Activated naive CD8-positive, alpha-beta T cell (primary cell): ENCODE data around the gene KIF2B.
"Not testable (repeated sequence)": the region's sequence is repeated elsewhere in the genome, so short reads cannot be mapped to it uniquely, and the experiment has no call there.

ENCODE experiments used
- H3K27ac Mint-ChIP-seq: one replicate; pipeline ENCODE4 v1.8.0; 2021; ENCODE audit warnings: mixed read lengths
- H3K27me3 Mint-ChIP-seq: one replicate; pipeline ENCODE4 v1.8.0; 2021; ENCODE audit warnings: mixed read lengths
- H3K36me3 Mint-ChIP-seq: one replicate; pipeline ENCODE4 v1.8.0; 2021; ENCODE audit warnings: mixed read lengths
- H3K4me1 Mint-ChIP-seq: one replicate; pipeline ENCODE4 v1.8.0; 2021; ENCODE audit warnings: low read depth, mixed read lengths
- H3K4me3 Mint-ChIP-seq: one replicate; pipeline ENCODE4 v1.8.0; 2021; ENCODE audit warnings: mild to moderate bottlenecking, mixed read lengths
- H3K9me3 Mint-ChIP-seq: one replicate; pipeline ENCODE4 v1.8.0; 2021; ENCODE audit warnings: low read depth, mixed read lengths

The KIF2B gene

GRCh38 chr17:53822764-53823163, at the start of gene KIF2B:
TSS of gene KIF2B (plus strand) at chr17:53822927. CDS start at chr17:53823034, 107 bp downstream.
- Mint-ChIP-seq H3K4me3 (no peak within 1 kb of the TSS), H3K36me3 (no peaks in the 10 kb centered on the region), H3K27ac (no peak within 1 kb of the TSS), H3K4me1 (no peaks in the 10 kb centered on the region), H3K27me3 (no peaks in the 10 kb centered on the region), H3K9me3 (no peaks in the 10 kb centered on the region)

GRCh38 chr17:53780320-53780719, 42.4 kb upstream of the KIF2B start:
- no peaks in the 10 kb centered on the region for H3K36me3 Mint-ChIP-seq
- no peak overlapping the region for H3K4me3 Mint-ChIP-seq
- H3K27ac Mint-ChIP-seq: no peak overlapping the region
- no peaks in the 10 kb centered on the region for H3K27me3 Mint-ChIP-seq
- H3K4me1 Mint-ChIP-seq: no peaks in the 10 kb centered on the region
- no peaks in the 10 kb centered on the region for H3K9me3 Mint-ChIP-seq

- H3K27ac Mint-ChIP-seq: no peak overlapping the region
- no peaks in the 10 kb centered on the region for H3K9me3 Mint-ChIP-seq
- H3K4me3 Mint-ChIP-seq: no peak overlapping the region
- no peaks in the 10 kb centered on the region for H3K4me1 Mint-ChIP-seq
- no peaks in the 10 kb centered on the region for H3K36me3 Mint-ChIP-seq
- no peaks in the 10 kb centered on the region for H3K27me3 Mint-ChIP-seq
Observed at GRCh38 chr17:53791551-53791950, 31.2 kb upstream of the KIF2B start.

- Mint-ChIP-seq H3K9me3 (no peaks in the 10 kb centered on the region), H3K4me3 (no peak overlapping the region), H3K27ac (no peak overlapping the region), H3K36me3 (no peaks in the 10 kb centered on the region), H3K4me1 (no peaks in the 10 kb centered on the region), H3K27me3 (no peaks in the 10 kb centered on the region)
Observed at GRCh38 chr17:53792451-53792850, 30.3 kb upstream of the KIF2B start.

GRCh38 chr17:53792997-53793396, 29.7 kb upstream of the KIF2B start:
- Mint-ChIP-seq H3K27ac (no peak overlapping the region), H3K27me3 (no peaks in the 10 kb centered on the region), H3K4me1 (no peaks in the 10 kb centered on the region), H3K4me3 (no peak overlapping the region), H3K36me3 (no peaks in the 10 kb centered on the region), H3K9me3 (no peaks in the 10 kb centered on the region)

- H3K4me1 Mint-ChIP-seq: no peaks in the 10 kb centered on the region
- no peaks in the 10 kb centered on the region for H3K27me3 Mint-ChIP-seq
- H3K27ac Mint-ChIP-seq: no peak overlapping the region
- no peaks in the 10 kb centered on the region for H3K36me3 Mint-ChIP-seq
- H3K9me3 Mint-ChIP-seq: no peaks in the 10 kb centered on the region
- H3K4me3 Mint-ChIP-seq: no peak overlapping the region
Observed at GRCh38 chr17:53794875-53795274, 27.9 kb upstream of the KIF2B start.

GRCh38 chr17:53796642-53797041, 26.1 kb upstream of the KIF2B start:
- Mint-ChIP-seq H3K4me3 (no peak overlapping the region), H3K36me3 (no peaks in the 10 kb centered on the region), H3K4me1 (no peaks in the 10 kb centered on the region), H3K27me3 (no peaks in the 10 kb centered on the region), H3K9me3 (no peaks in the 10 kb centered on the region), H3K27ac (no peak overlapping the region)

- no peaks in the 10 kb centered on the region for H3K4me1 Mint-ChIP-seq
- no peaks in the 10 kb centered on the region for H3K27me3 Mint-ChIP-seq
- no peak overlapping the region for H3K27ac Mint-ChIP-seq
- H3K4me3 Mint-ChIP-seq: no peak overlapping the region
- no peaks in the 10 kb centered on the region for H3K36me3 Mint-ChIP-seq
- H3K9me3 Mint-ChIP-seq: no peaks in the 10 kb centered on the region
Observed at GRCh38 chr17:53797501-53797900, 25.2 kb upstream of the KIF2B start.

- H3K27me3 Mint-ChIP-seq: no peaks in the 10 kb centered on the region
- no peaks in the 10 kb centered on the region for H3K4me1 Mint-ChIP-seq
- H3K27ac Mint-ChIP-seq: no peak overlapping the region
- no peaks in the 10 kb centered on the region for H3K9me3 Mint-ChIP-seq
- no peak overlapping the region for H3K4me3 Mint-ChIP-seq
- no peaks in the 10 kb centered on the region for H3K36me3 Mint-ChIP-seq
Observed at GRCh38 chr17:53804437-53804836, 18.3 kb upstream of the KIF2B start.

GRCh38 chr17:53806473-53806872, 16.3 kb upstream of the KIF2B start:
- no peaks in the 10 kb centered on the region for H3K4me1 Mint-ChIP-seq
- H3K4me3 Mint-ChIP-seq: no peak overlapping the region
- H3K27ac Mint-ChIP-seq: no peak overlapping the region
- no peaks in the 10 kb centered on the region for H3K9me3 Mint-ChIP-seq
- H3K27me3 Mint-ChIP-seq: no peaks in the 10 kb centered on the region
- no peaks in the 10 kb centered on the region for H3K36me3 Mint-ChIP-seq

- H3K9me3 Mint-ChIP-seq: no peaks in the 10 kb centered on the region
- H3K27me3 Mint-ChIP-seq: no peaks in the 10 kb centered on the region
- no peak overlapping the region for H3K4me3 Mint-ChIP-seq
Observed at GRCh38 chr17:53807286-53807685, 15.4 kb upstream of the KIF2B start.

GRCh38 chr17:53818271-53818670, 4.5 kb upstream of the KIF2B start:
- no peak overlapping the region for H3K27ac Mint-ChIP-seq
- H3K27me3 Mint-ChIP-seq: no peaks in the 10 kb centered on the region
- H3K4me1 Mint-ChIP-seq: no peaks in the 10 kb centered on the region
- H3K4me3 Mint-ChIP-seq: no peak overlapping the region
- H3K9me3 Mint-ChIP-seq: no peaks in the 10 kb centered on the region
- H3K36me3 Mint-ChIP-seq: no peaks in the 10 kb centered on the region

More at GRCh38 chr17:53807286-53807685, 15.4 kb upstream of the KIF2B start:
- Mint-ChIP-seq H3K4me1 (no peaks in the 10 kb centered on the region), H3K27ac (no peak overlapping the region), H3K36me3 (no peaks in the 10 kb centered on the region)

- Mint-ChIP-seq H3K4me1 (no peaks in the 10 kb centered on the region), H3K27me3 (no peaks in the 10 kb centered on the region), H3K36me3 (no peaks in the 10 kb centered on the region), H3K27ac (no peak overlapping the region), H3K9me3 (no peaks in the 10 kb centered on the region), H3K4me3 (no peak overlapping the region)
Observed at GRCh38 chr17:53818929-53819328, 3.8 kb upstream of the KIF2B start.

- no peak overlapping the region for H3K27ac Mint-ChIP-seq
- H3K36me3 Mint-ChIP-seq: no peaks in the 10 kb centered on the region
- no peaks in the 10 kb centered on the region for H3K27me3 Mint-ChIP-seq
- no peak overlapping the region for H3K4me3 Mint-ChIP-seq
- H3K9me3 Mint-ChIP-seq: no peaks in the 10 kb centered on the region
- H3K4me1 Mint-ChIP-seq: no peaks in the 10 kb centered on the region
Observed at GRCh38 chr17:53819956-53820355, 2.8 kb upstream of the KIF2B start.

GRCh38 chr17:53823341-53824050, 769 bp downstream of the KIF2B start:
- no peak overlapping the region for H3K27ac Mint-ChIP-seq
- no peak overlapping the region for H3K4me3 Mint-ChIP-seq
- H3K27me3 Mint-ChIP-seq: no peaks in the 10 kb centered on the region
- H3K4me1 Mint-ChIP-seq: no peaks in the 10 kb centered on the region
- no peaks in the 10 kb centered on the region for H3K9me3 Mint-ChIP-seq
- H3K36me3 Mint-ChIP-seq: no peaks in the 10 kb centered on the region

GRCh38 chr17:53834771-53835170, 12.0 kb downstream of the KIF2B start:
- peaks cover 13% of the 10 kb centered on the region for H3K9me3 Mint-ChIP-seq
- H3K27me3 Mint-ChIP-seq, H3K36me3 Mint-ChIP-seq, H3K27ac Mint-ChIP-seq, H3K4me3 Mint-ChIP-seq, H3K4me1 Mint-ChIP-seq: not testable (repeated sequence)
